KOPT-K1 (cell line): ENCODE measurements around the gene POU2F2.
A peak's percentile ranks its signal among the peaks of the same experiment; 100 is the strongest.

Experiments
- H3K27ac ChIP-seq: fragments of 200-600 bp; sonication (generic); 2 replicates; pipeline ENCODE4 v1.5.1; 2016; ENCODE audit warnings: antibody characterized with exemption, mild to moderate bottlenecking, low read depth, low read length; ENCODE audit not compliant: poor library complexity, severe bottlenecking
- H3K36me3 ChIP-seq: fragments of 200-600 bp; sonication (generic); 2 replicates; pipeline ENCODE4 v1.5.1; 2017; ENCODE audit warnings: antibody characterized with exemption, mild to moderate bottlenecking, low read length, moderate library complexity; ENCODE audit not compliant: insufficient read depth
- H3K9me3 ChIP-seq: fragments of 200-600 bp; sonication (generic); 2 replicates; pipeline ENCODE4 v1.5.1; 2017; ENCODE audit warnings: antibody characterized with exemption, low read length, mild to moderate bottlenecking; ENCODE audit not compliant: insufficient read depth, poor library complexity, severe bottlenecking

The POU2F2 gene

GRCh38 chr19:42075616-42076379 is 56.4 kb downstream of the POU2F2 start, which contains the start of gene ZNF574:
Gene ZNF574 (plus strand): TSS chr19:42076166. CDS start chr19:42078607, 2,441 bp downstream.
- Histone ChIP-seq H3K36me3 (peaks cover 30% of the 10 kb centered on the region), H3K27ac (peak within 1 kb of the TSS; percentile 96), H3K9me3 (no peaks in the 10 kb centered on the region)

GRCh38 chr19:42075364-42075615 is 57.0 kb downstream of the POU2F2 start:
- Histone ChIP-seq H3K9me3 (no peaks in the 10 kb centered on the region), H3K27ac (peak overlapping the region; percentile 96), H3K36me3 (peaks cover 25% of the 10 kb centered on the region)

DNA sequence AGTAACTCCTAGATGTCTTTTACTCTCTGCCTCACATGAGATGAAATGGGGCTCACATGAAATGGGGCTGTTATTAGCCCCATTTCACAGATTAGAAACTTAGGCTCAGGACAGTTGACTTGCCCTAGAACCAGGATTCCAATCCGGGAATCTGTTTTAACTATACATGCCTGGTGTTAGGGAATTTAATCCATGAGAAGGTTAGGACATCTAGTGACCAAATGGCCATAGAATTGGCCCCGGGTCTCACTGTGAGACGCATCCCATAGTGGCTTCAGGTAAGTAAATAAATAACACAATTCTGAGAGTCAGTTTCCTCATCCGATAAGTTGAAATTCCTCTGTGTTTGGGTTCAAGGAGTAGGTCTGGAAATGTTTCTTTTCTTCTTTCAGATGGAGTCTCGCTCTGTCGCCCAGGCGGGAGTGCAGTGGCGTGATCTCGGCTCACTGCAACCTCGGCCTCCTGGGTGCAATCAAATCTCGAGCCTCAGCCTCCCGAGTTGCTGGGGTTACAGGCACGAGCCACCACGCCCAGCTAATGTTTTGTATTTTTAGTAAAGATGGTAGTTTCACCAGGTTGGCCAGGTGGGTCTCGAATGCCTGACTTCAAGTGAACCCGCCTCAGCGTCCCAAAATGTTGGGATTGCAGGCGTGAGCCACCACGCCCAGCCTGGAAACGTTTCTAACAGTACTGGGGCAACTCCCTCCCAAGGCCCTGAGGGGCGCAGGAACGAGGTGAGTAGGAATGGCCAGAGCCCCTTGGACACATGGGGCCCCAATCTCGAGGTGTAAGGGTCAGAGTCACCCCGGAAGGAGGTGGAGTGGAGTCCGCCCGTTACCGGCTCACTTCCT is 57.5 kb downstream of the POU2F2 start:
- Histone ChIP-seq H3K27ac (peak overlapping the region; percentile 96), H3K36me3 (peaks cover 19% of the 10 kb centered on the region), H3K9me3 (no peaks in the 10 kb centered on the region)

GRCh38 chr19:42071247-42071646 is 61.0 kb downstream of the POU2F2 start:
- H3K9me3 ChIP-seq, result no peaks in the 10 kb centered on the region

DNA sequence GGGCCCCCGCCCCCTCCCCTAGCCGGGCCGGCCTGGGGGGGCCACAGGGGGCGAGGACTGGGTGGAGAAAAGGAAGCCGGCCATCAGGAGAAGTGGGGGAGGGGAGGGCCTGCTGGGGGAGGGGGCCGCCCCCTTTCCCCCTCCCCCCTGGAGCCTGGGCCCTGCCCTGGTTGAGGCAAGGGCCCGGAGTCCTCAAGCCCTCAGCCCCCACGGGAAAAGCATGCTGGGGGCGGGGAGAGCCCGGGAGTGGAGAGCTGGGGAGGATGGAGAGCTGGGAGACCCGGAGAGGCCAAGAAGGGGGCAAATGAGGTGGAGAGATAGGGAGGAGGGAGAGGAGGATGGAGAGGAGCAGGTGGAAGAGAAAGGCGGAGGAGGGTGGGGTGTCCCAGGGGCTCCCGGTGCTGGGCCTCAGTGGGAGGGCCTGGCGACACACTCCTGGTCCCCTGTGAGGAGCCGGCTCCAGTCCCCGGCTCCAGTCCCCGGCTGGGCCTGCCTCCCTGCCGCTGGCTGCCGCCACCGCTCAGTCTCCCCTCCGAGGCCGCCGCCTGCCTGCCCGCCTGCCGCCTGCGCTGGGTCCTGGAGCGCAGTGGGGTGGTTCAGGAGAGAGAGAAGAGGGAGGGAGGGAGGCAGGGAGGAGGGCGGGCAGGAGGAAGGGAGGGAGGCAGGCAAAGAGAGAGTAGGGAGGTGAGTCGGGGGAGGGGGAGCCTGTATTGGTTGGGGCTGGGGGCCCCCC is 62.5 kb downstream of the POU2F2 start, which contains the start of gene GRIK5:
TSS of gene GRIK5 (minus strand) at position 588 of the 733 bp plus-strand sequence. CDS start 4,436 bp downstream, outside the sequence.
- Histone ChIP-seq H3K27ac (no peak within 1 kb of the TSS), H3K36me3 (no peaks in the 10 kb centered on the region), H3K9me3 (no peaks in the 10 kb centered on the region)

More at GRCh38 chr19:42071247-42071646, 61.0 kb downstream of the POU2F2 start:
- Histone ChIP-seq H3K27ac (no peak overlapping the region), H3K36me3 (no peaks in the 10 kb centered on the region)

DNA sequence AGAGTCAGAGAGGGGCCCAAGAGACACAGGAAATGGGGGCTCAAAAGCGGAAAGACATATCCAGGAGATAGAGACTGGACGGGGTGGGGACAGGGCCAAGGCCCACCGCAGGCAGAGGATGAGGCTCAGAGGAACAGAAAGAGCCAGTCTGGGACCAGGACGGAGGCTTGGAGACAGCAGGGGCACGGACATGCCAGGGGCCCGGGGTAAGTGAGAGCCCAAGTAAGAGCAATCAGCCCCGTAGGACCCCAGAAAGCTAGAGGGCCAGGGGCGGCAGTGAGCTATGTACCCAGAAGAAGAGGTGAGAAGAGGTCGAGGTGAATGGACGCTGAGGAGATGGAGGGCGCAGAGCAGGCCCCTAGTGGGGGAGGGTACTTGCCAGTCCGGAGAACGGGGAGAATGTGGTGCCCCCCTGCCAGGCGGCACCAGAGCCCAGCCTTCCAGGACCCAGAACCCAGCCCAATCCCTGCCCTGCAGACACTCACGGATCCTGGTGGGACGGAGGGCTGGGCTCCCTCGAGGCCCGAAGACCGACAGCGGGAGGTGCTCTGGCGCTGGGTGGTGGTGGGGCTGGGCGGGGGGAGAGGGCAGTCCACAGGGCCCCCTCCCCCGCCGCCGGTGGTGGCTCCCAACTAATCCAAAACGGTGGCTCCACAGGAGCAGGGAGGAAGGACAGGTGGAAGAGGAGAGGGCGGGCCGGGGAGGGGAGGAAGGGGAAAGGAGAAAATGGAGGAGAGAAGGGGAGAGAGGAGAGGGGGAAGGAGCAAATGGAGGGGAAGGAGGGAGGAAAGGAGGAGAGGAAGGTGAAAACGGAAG is 63.3 kb downstream of the POU2F2 start:
- Histone ChIP-seq H3K27ac (no peak overlapping the region), H3K9me3 (no peaks in the 10 kb centered on the region), H3K36me3 (no peaks in the 10 kb centered on the region)

- no peak overlapping the region for H3K27ac ChIP-seq
- H3K36me3 ChIP-seq, result no peaks in the 10 kb centered on the region
- no peaks in the 10 kb centered on the region for H3K9me3 ChIP-seq
These were observed 63.9 kb downstream of the POU2F2 start for GRCh38 chr19:42068361-42068755.

GRCh38 chr19:42067315-42067888 is 64.8 kb downstream of the POU2F2 start:
- no peaks in the 10 kb centered on the region for H3K9me3 ChIP-seq
- no peak overlapping the region for H3K27ac ChIP-seq
- no peaks in the 10 kb centered on the region for H3K36me3 ChIP-seq

DNA sequence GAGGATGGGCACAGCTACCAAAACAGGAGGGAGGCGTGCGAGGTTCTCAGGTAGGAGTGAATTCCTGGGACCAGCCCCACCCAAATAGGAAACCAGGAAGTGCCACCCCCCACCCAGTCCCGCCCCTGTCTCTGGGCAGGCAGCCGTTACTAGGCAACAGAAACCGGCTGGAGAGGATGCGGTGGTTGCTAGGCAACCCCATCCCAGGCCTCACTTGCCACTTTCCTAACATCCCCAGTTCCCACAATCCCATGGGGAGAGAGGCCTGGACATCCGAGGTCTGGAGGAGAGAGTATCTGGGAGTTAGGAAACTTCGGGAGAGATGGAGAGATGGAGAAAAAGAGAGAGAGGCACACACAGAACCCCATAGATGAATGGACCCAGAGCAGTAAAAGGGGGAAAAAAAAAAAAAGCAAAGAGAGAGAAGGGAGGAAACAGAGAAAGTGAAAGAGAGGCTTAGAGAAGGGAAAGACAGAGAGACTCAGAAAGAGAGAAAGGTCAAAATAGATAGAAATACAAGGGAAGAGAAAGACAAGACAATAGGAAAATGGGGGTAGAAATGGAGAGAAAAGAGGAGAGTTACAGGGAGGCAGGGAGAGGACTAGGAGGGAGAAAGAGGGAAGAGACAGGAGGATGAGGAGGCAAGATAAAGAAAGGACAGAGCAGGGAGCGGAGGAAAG is 66.0 kb downstream of the POU2F2 start:
- Histone ChIP-seq H3K27ac (no peak overlapping the region), H3K36me3 (no peaks in the 10 kb centered on the region), H3K9me3 (no peaks in the 10 kb centered on the region)

DNA sequence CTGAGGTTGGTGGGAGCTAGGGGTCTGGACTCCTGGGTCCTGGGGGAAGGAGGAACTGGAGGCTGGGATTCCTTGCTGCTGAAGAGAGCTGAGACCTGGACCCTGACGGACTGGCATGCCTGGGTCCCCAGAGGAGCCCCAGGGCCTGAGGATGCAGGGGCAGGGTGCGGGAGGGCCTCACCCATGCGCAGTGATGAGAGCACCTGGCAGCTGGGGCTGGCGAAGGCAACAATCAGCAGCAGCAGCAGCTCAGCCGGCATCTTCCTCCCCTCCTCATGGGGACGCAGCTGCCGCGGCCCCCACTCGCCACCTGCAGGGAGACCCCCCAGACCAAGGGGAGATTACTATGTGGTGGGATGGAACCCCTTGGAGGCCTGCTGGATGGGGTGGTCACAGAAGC is 66.7 kb downstream of the POU2F2 start:
- H3K36me3 ChIP-seq, result no peaks in the 10 kb centered on the region

GRCh38 chr19:42065051-42065450 is 67.2 kb downstream of the POU2F2 start:
- Histone ChIP-seq H3K9me3 (no peaks in the 10 kb centered on the region), H3K27ac (no peak overlapping the region), H3K36me3 (no peaks in the 10 kb centered on the region)

More for the DNA sequence above, 66.7 kb downstream of the POU2F2 start:
- Histone ChIP-seq H3K9me3 (no peaks in the 10 kb centered on the region), H3K27ac (no peak overlapping the region)

DNA sequence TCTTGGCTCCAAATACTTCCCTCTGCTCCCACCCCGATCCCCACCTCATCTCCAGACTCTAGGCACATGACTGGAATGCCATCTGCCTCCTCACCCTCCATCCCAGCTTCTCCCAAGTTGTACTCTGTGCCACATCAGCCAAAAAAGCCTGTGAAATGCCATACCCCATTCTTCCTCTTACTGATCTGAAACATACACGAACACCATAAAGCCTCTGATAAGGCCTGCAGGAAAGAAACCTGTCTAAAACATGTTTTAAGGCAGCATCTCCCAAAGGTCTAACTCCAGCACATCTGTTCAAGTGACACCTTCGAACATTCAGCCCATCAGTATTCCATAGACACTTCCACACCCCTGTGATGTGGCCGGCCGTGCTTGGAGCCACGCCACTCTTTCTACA is 67.8 kb downstream of the POU2F2 start:
- Histone ChIP-seq H3K27ac (no peak overlapping the region), H3K36me3 (no peaks in the 10 kb centered on the region), H3K9me3 (no peaks in the 10 kb centered on the region)

DNA sequence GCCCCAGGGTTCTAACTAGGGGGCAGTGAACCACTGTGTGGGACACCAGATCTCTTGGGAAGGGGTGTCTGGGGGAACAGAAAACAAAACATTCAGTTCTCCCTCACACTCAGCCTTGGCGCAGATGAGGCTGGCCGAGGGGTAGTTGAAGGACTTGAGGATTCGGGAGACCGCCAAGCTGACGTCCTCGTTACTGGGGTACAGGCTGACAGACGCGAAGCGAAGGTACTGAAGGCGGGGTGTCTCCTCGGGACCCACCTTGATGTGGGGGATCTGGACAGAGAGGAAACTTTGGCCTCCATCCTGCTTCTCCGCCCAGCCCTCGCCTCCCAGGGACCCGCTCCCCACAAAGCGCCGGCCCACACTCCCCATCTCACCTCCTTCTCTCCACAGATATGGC is 69.9 kb downstream of the POU2F2 start:
- Histone ChIP-seq H3K27ac (no peak overlapping the region), H3K36me3 (no peaks in the 10 kb centered on the region), H3K9me3 (no peaks in the 10 kb centered on the region)

- no peak overlapping the region for H3K27ac ChIP-seq
- no peaks in the 10 kb centered on the region for H3K36me3 ChIP-seq
- no peaks in the 10 kb centered on the region for H3K9me3 ChIP-seq
These were observed 72.1 kb downstream of the POU2F2 start for GRCh38 chr19:42060117-42060516.
